DMS153 (cell line): ENCODE measurements around the gene NECAB3.
A peak's percentile ranks its signal among the peaks of the same experiment; 100 is the strongest.
"Not testable (repeated sequence)": the region's sequence is repeated elsewhere in the genome, so short reads cannot be mapped to it uniquely, and the experiment has no call there.

Source experiments
- DNase-seq: peaks from one replicate; lab custom pipeline; 2025; lab: John Stamatoyannopoulos, UW

The NECAB3 gene

GRCh38 chr20:33650111-33650752 lies 24.0 kb downstream of the NECAB3 start:
- no peak for DNase-seq

GRCh38 chr20:33649201-33649681 lies 25.0 kb downstream of the NECAB3 start:
- peak; percentile 61 for DNase-seq

GRCh38 chr20:33648396-33649004 lies 25.7 kb downstream of the NECAB3 start:
- no peak for DNase-seq

DNA sequence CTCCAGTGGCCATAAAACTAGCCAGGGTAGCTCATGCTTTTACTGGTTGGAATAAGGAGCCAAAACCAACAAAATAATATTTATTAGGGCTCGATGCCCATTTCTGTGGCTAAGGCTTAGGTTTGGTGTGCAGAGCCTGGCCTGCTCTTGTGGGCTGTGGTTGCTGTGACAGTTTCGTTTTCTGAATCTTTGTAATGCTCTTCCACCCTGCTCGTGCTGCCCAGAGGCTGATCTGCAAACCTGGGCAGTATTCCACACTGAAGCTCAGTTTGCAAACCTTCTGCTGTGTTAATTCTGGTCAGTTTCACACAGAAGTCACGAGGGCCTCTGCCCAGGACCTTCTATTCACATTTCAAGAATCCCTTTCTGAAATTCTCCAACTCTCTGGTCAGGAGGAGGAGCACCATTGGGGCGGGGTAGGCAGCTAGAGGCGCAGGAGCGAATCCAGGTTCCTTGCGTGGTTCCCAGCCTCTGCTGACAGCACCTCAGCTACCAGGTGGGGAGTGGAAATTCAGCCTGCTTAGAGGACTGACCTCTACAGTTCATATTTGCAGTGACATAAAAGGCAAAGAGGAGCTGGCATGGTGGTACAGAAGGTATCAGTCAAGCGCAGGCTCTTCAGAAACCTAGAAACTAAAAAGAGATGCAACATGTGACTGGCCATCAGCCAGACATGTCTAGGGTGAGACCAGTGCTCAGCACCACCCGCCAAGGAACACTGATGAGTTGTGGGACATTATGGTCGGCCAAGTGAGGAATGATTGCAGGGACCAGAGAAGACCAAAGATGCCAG lies 26.4 kb downstream of the NECAB3 start:
- DNase-seq: no peak

GRCh38 chr20:33646959-33647602 lies 27.1 kb downstream of the NECAB3 start:
- not testable (repeated sequence) for DNase-seq

DNA sequence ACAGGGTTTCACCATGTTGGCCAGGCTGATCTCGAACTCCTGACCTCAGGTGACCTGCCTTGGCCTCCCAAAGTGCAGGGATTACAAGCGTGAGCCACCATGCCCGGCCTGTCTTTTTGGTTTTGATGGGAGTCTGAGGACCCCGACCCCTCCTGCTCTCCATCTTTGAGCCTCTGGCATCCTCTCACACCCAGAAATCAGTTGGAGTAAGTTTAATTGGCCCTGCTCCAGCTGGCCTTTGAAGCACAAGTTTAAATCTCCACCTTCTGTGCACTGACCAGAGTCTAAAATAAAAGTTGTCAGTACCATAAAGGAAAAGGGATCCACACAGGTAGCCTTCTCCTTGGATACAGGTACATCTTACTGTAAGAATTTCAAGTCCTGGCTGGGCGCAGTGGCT lies 28.0 kb downstream of the NECAB3 start:
- no peak for DNase-seq

GRCh38 chr20:33645396-33645795 lies 28.8 kb downstream of the NECAB3 start:
- DNase-seq: no peak

DNA sequence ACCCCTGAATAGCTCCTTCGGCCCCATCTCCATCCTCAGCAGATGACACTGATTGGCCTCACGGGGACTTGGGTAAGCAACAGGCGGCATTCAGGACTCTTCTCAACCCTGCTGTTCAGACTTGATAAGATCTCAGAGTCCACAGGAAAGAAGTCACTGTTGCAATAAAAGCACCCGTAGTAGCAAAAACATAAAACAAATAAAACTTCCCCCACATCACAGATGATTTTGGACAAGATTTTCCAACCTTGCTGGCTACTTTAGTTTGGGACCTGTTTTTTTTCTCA lies 29.2 kb downstream of the NECAB3 start:
- DNase-seq: no peak

- no peak for DNase-seq
Measured at GRCh38 chr20:33644313-33645071, 29.7 kb downstream of the NECAB3 start.

- no peak for DNase-seq
Measured at GRCh38 chr20:33640287-33640686, 33.9 kb downstream of the NECAB3 start.

DNA sequence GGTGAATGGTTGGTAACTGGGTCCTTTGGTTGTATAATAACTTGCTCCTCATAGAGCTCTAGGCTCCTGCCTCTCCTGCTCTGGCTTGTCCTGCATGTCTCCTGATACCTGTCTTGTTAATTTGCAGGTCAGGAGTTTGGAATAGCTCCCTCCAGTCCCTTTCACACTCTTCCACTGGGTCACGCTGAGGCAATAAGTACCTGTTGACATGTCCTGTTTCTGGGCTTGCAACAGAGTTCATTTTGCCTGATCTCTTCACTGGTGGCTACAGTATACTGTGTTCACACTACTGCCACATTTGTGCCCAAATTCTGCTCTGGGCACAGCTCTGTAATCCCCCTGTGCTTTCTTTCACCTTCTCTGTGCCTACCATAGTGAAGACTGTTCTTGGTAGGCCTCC lies 37.5 kb downstream of the NECAB3 start:
- DNase-seq: no peak

GRCh38 chr20:33635341-33635740 lies 38.9 kb downstream of the NECAB3 start:
- no peak for DNase-seq

DNA sequence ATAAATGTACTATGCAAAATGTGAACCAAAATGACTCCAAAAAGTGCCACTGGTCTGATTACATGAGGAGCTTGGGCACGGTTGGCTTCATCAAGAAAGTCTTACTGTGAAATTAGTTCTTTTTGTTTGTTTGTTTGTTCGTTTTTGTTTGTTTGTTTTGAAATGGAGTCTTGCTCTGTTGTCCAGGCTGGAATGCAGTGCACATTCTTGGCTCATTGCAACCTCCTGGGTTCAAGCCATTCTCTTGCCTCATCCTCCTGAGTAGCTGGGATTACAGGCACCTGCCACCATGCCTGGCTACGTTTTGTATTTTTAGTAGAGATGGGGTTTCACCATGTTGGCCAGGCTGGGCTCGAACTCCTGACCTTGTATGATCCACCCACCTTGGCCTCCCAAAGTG lies 42.3 kb downstream of the NECAB3 start:
- not testable (repeated sequence) for DNase-seq

DNA sequence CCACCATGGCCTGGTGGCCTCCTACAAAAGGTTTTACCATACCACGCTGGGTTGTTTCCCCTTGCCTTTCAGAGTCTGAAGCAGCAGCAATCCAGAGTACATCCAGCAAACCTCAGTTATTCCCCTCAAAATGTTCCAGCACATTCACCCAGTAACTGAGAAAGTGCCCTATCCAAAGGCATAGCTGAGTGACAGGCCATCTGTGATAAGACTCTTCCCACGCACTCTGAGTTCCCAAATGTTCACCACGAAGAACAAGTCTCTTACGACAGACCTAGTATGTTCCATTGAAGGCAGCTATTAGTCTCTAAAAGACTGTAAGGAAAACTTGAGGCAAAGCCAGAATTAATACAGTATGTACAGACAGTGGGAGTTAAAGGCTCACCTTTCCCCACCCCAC lies 43.7 kb downstream of the NECAB3 start:
- no peak for DNase-seq

DNA sequence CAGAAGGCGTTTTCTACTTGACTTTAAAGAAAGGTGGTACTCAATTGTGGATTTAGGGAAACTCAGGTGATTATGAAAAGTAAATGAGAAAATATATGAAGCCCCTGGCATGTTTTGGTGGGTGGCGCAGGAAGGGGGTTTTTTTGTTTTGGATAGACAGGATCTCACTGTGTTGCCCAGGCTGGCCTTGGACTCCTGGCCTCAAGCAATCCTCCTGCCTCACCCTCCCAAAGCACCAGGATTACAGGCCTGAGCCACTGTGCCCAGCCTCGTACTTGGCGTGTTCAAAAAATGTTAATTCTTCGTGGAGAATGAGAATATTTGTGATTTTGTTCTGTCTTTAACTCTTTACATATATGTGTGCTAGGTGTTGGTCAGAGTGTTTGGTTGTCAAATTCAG lies 44.2 kb downstream of the NECAB3 start:
- DNase-seq: no peak

DNA sequence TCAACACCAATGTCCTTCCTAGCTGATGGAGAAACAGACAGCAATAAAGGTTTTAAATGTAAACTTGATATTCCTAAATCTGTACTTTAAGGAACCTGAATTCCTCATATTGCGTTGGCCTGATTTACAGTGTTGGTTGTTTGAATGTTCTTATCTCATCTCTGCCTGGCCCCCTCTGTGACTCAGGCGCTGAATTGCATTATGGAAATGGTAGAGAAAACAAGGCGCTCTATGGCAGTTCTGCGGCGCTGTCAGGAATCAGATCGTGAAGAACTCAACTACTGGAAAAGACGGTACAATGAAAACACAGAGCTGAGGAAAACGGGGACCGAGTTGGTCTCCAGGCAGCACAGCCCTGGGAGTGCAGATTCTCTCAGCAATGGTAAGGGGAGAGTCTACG lies 44.7 kb downstream of the NECAB3 start:
- no peak for DNase-seq

DNA sequence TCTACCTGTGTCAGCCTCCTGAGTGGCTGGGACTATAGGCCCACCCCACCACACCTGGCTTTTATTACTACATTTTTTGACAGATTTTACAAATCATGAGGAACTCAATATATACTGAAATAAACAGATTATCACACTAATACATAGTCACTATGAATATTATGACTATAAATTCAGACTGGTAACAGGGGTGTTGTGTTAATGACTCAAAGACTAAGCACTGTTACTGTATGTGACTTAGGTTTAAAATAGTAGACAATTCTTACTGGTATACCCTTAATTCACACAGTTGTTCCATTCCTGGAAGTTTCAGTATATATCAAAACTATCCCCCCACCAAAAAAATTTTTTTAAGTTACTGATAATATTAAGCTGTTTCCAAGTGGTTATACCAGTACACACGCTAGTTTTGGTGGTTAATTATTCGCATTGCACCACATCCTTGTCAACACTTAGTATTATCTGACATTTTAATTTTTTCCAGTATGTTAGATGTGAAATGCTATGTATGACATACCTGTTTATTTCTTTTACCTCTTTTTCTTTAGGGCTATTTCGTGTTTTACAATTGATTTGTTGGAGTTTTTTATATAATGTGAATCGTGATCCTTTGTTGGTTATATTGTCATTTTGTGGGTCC lies 46.5 kb downstream of the NECAB3 start:
- DNase-seq: no peak

DNA sequence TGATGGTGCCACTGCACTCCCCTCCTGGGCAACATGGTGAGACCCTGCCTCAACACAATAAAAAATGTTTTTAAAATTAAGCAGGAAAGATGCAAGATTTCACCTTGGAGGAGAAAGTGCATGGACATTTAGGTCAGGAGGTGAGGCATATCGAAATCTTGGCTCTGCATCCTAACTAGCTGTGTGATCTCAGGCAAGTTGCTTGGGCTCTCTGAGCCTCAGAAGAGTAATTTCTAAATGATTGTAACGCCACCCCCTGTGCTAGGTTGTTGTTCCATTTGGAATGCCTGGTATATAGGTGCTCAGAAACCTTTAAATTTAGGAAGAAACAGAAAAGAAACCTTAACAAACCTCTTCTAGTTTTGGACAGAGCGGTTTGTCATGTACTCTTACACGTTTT lies 48.0 kb downstream of the NECAB3 start:
- DNase-seq: no peak

DNA sequence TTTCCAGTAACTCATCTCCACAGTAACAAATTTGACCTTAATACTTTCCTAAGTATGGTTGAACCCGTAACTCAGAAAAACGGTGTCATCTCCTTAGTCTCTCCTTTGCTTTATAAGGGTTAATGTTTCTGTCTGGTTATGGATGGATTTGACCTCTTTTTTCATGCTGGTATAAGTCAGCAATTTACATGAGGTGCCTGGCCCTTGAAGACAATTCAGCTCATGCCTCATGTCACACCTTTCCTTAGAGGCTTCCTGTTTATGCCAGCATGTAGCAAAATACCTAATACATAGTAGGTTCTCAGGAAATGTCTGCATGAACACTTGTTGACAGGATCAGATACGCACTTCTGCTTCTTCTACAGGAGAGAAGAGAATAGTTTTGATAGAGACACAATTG lies 49.8 kb downstream of the NECAB3 start:
- DNase-seq: no peak

DNA sequence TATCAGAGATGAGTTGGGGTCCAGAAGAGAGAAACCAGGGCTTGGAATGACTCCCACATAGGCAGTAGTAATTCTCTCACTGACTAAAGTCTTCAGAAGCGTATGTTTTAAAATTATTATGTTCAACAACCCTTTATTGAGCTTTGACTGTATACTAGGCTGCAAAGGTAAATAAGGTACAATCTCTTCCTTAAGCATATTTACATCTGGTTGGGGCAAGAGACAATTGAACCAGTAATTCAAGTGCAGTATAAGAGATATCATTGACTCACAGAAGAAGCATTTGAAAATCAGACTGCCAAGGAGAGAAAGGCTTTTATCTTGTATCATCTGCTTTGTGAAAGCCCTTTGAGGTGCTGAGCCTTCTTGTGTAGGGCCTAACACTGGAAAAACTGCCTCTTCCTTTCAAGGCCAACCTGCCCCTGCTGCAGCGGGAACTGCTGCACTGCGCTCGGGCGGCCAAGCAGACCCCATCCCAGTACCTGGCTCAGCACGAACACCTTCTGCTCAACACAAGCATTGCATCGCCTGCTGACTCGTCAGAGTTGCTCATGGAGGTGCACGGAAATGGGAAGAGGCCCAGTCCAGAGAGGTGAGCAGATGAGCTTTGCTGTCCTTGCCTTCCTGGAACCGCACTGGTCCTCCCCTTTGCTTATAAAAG lies 51.4 kb downstream of the NECAB3 start:
- no peak for DNase-seq
